ENCODE results near the gene SF3A1. TPM values are rescaled to one million over a fixed set of nuclear protein-coding genes. Genes with fewer than 3 reads are reported as not detected.

Gene SF3A1
- total and polyA plus RNA-seq, 2 donors (not counting 3 experiments of a cell fraction or from before 2014, with no cell fraction given), result 60.2 to 187 TPM

DNA sequence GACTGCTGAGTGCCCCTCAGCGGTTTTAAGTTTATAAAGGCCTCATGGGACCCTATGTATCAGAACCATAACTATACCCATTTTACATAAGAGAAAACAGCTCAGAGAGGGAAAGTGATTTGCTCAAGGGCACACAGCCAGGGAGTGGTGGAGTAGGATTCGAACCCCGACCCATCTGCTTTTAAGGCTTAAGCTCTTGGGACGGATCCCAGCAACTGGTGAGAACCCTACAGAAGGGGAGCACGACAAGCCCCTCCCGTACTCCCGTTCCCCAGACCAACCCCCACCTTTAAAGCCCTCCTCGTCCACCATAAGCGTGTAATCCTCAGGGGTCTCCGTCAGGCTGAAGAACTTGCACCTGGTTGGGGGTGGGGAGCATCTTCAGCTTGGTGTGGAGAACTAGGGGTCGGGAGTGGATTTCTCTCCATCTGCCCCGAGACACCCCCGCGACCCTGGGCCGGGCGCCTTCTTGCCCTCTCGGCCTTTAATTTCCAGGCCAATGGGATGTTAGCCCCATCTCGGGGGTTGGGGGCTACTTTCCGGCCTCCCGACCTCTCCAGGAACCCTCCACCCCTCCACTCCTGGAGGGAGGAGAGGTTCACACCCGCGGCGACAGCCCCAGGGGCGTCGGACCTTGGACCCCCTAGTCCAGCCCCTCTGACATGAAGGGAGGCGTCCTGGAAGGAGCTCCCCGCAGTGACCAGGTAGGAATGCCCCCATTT, 68.1 kb downstream of the SF3A1 start:
- H2AFZ ChIP-seq (ENCODE audit: low read depth, low read length), result peak overlapping the region; percentile 68
- TF ChIP-seq, protein P1, sequence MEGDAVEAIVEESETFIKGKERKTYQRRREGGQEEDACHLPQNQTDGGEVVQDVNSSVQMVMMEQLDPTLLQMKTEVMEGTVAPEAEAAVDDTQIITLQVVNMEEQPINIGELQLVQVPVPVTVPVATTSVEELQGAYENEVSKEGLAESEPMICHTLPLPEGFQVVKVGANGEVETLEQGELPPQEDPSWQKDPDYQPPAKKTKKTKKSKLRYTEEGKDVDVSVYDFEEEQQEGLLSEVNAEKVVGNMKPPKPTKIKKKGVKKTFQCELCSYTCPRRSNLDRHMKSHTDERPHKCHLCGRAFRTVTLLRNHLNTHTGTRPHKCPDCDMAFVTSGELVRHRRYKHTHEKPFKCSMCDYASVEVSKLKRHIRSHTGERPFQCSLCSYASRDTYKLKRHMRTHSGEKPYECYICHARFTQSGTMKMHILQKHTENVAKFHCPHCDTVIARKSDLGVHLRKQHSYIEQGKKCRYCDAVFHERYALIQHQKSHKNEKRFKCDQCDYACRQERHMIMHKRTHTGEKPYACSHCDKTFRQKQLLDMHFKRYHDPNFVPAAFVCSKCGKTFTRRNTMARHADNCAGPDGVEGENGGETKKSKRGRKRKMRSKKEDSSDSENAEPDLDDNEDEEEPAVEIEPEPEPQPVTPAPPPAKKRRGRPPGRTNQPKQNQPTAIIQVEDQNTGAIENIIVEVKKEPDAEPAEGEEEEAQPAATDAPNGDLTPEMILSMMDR (IDR thresholded peaks at IDR 0.05; ENCODE audit: extremely low read depth in 1 of 2, insufficient read depth in 1 of 2, low read depth in 1 of 2, low read length in 2 of 2), result no peak
- TF ChIP-seq, protein P2, sequence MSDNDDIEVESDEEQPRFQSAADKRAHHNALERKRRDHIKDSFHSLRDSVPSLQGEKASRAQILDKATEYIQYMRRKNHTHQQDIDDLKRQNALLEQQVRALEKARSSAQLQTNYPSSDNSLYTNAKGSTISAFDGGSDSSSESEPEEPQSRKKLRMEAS (IDR thresholded peaks at IDR 0.05; ENCODE audit: insufficient read depth, insufficient read length), result no peak
- TF ChIP-seq JUN (IDR thresholded peaks at IDR 0.05; ENCODE audit: borderline replicate concordance, insufficient read depth, insufficient read length, low read depth) (no peak), GATA2 (IDR thresholded peaks at IDR 0.05; ENCODE audit: insufficient read depth, insufficient read length, low read depth, low read length) (no peak), MYC (IDR thresholded peaks at IDR 0.05; ENCODE audit: low read depth, low read length) (no peak), FOS (IDR thresholded peaks at IDR 0.05; ENCODE audit: borderline replicate concordance, insufficient read depth, low read length) (no peak), EZH2 (IDR thresholded peaks at IDR 0.05; ENCODE audit: borderline replicate concordance, low read depth, low read length, severe bottlenecking) (no peak), POLR2A (IDR thresholded peaks at IDR 0.05; ENCODE audit: low read depth, low read length) (no peak), POLR2AphosphoS5 (IDR thresholded peaks at IDR 0.05; ENCODE audit: insufficient read depth, low read depth, low read length) (no peak)
- intact Hi-C loops (cut with micrococcal nuclease) (loop anchor here (1.0 kb wide), 6 partner anchors 32 to 197 kb away; partner anchors contain the start of genes RNF215, SF3A1 and TBC1D10A), dilution Hi-C loops (cut with MboI; ENCODE audit: extremely low pct_ligation_motif_present, low sequenced_read_pairs) (no loop called here)
- ChIA-PET POLR2A (interaction anchor here (0.9 to 2.1 kb wide), 7 partner anchors 11 to 136 kb away, joined by 4 to 7 read pairs (median 6); partner anchors contain the start of genes CCDC157, RNF215, SF3A1 and TBC1D10A), CTCF (interaction anchor here (0.7 to 4.4 kb wide), 50 partner anchors 10 to 467 kb away, joined by 3 to 164 read pairs (median 6); partner anchors contain the start of genes CCDC157, MTFP1, RNF215 and SEC14L2)
- no peak overlapping the region for H3K27ac ChIP-seq (ENCODE audit: insufficient read depth, low read depth, low read length)
- H4K20me1 ChIP-seq (replicated peaks; ENCODE audit: control insufficient read depth, extremely low read depth, insufficient read depth, low read length), result no peaks in the 10 kb centered on the region
- peaks cover 28% of the 10 kb centered on the region for H3K4me1 ChIP-seq (ENCODE audit: control insufficient read depth, extremely low read depth, insufficient read depth, low read length)
- no peaks in the 10 kb centered on the region for H3K9me1 ChIP-seq (replicated peaks; ENCODE audit: control insufficient read depth, extremely low read depth, insufficient read depth, low read length)
- H3K36me3 ChIP-seq (ENCODE audit: control insufficient read depth in 2 of 2, extremely low read depth in 1 of 2, insufficient read depth in 2 of 2, low read length in 2 of 2), result peaks cover 0 to 13% of the 10 kb centered on the region in 2 experiments
- FAIRE-seq (no peak), DNase-seq (ENCODE audit: low read depth, low spot score) (no peak)
- no peaks in the 10 kb centered on the region for H3K9me3 ChIP-seq (replicated peaks; ENCODE audit: control insufficient read depth, insufficient read depth, low read length)
- BruUV-seq (replicated peaks), result no TSS peak
- peak overlapping the region; percentile 54 to 84 (median 64) for H3K4me3 ChIP-seq (replicated peaks in 1 of 3; ENCODE audit: insufficient read depth in 1 of 3, low read depth in 1 of 3, low read length in 3 of 3)
- no peaks in the 10 kb centered on the region for H3K79me2 ChIP-seq (ENCODE audit: control insufficient read depth, insufficient read depth, low read length)
- no peaks in the 10 kb centered on the region for H3K27me3 ChIP-seq (ENCODE audit: control insufficient read depth in 2 of 2, insufficient read depth in 2 of 2, low read length in 2 of 2)
- peak overlapping the region; percentile 45 for H3K9ac ChIP-seq (replicated peaks; ENCODE audit: extremely low read depth, insufficient read depth, low read length)
- H3K4me2 ChIP-seq (ENCODE audit: insufficient read depth, low read length), result peak overlapping the region; percentile 64
